Small intestine (tissue), 7 donors: Measurements from ENCODE around the gene ACO1. TPM values are rescaled to one million over a fixed set of nuclear protein-coding genes. Genes with fewer than 3 reads are reported as not detected.
A peak's percentile ranks its signal among the peaks of the same experiment; 100 is the strongest.

ENCODE experiments used
- DNase-seq, 2 donors: peaks; one replicate each; pipeline versions ENCODE4 v3.0.0 to v3.0.0-alpha.2; 2013
- FAIRE-seq: peaks from 2 replicates; lab custom pipeline; 2012; peaks lifted over from hg19 to GRCh38; lab: Jason Lieb, UNC
- H3K27ac ChIP-seq, 3 donors: one replicate each; pipeline ENCODE4 v1.5.1; 2013; ENCODE audit warnings: low read length in 2 of 3, mild to moderate bottlenecking in 2 of 3, control low read depth in 1 of 3, inconsistent platforms in 1 of 3, low read depth in 1 of 3, moderate library complexity in 1 of 3
- H3K27me3 ChIP-seq, 3 donors: one replicate each; pipeline ENCODE4 v1.6.1; 2013; ENCODE audit warnings: low read length in 3 of 3, inconsistent platforms in 1 of 3; ENCODE audit not compliant: control insufficient read depth in 3 of 3, insufficient read depth in 3 of 3
- H3K36me3 ChIP-seq, 3 donors: one replicate each; pipeline ENCODE4 v1.6.1; 2013; ENCODE audit warnings: low read length in 3 of 3, inconsistent platforms in 1 of 3, low read depth in 1 of 3, mild to moderate bottlenecking in 1 of 3, moderate library complexity in 1 of 3; ENCODE audit not compliant: control insufficient read depth in 3 of 3, insufficient read depth in 2 of 3
- H3K4me1 ChIP-seq, 3 donors: one replicate each; pipeline ENCODE4 v1.6.1; 2013; ENCODE audit warnings: low read length in 2 of 3, inconsistent platforms in 1 of 3, low read depth in 1 of 3, mild to moderate bottlenecking in 1 of 3, moderate library complexity in 1 of 3; ENCODE audit not compliant: control insufficient read depth in 3 of 3, insufficient read depth in 2 of 3
- H3K4me3 ChIP-seq, 3 donors: one replicate each; pipeline ENCODE4 v1.5.1; 2013; ENCODE audit warnings: low read length in 3 of 3, control low read depth in 1 of 3, inconsistent platforms in 1 of 3, low read depth in 1 of 3, mild to moderate bottlenecking in 1 of 3, moderate library complexity in 1 of 3
- H3K9me3 ChIP-seq, 2 donors: one replicate each; pipeline ENCODE4 v1.6.1; 2013; ENCODE audit warnings: low read depth in 1 of 2, low read length in 1 of 2; ENCODE audit not compliant: control insufficient read depth in 2 of 2, insufficient read depth in 1 of 2
- WGBS, 3 donors: extraction: QIAGEN DNeasy Blood & Tissue Kit; methylation state at CpG; one replicate each; pipeline ENCODE4 v1.1.7; 2013; 5-methylcytosine and 5-hydroxymethylcytosine counted together
- polyA plus RNA-seq, 4 donors: library from polyadenylated mRNA; stranded (reverse) in 3 of 4; unstranded in 1 of 4; fragments of 200-250 nt in 3 of 4; fragments of 120-200 nt in 1 of 4; gene quantifications; one replicate each; pipeline versions ENCODE4 v1.2.1 to v1.2.3, GENCODE V29; 2013
- donor health status: healthy with polysubstance abuse.
- donor health status: control.
- donor health status: control.
- donor health status: Bipolar disorder and iron deficiency.
- donor health status: healthy.

ACO1 gene
- polyA plus RNA-seq, 4 donors, result 27.8 to 80.2 (median 37.5) TPM

GRCh38 chr9:32376285-32376684, 8.2 kb upstream of the ACO1 start:
- Histone ChIP-seq H3K36me3 (no peaks in the 10 kb centered on the region), H3K27me3 (peaks cover 0 to 3% (median 2%) of the 10 kb centered on the region in 3 donors), H3K9me3 (no peaks in the 10 kb centered on the region), H3K27ac (no peak overlapping the region), H3K4me1 (no peaks in the 10 kb centered on the region), H3K4me3 (no peak overlapping the region)
- 34 to 67% (median 50%) methylated on average over 2 of the region's 2 CpGs for WGBS, 3 donors
- FAIRE-seq (no peak), DNase-seq (no peak)

- H3K9me3 ChIP-seq, result no peaks in the 10 kb centered on the region
- no peaks in the 10 kb centered on the region for H3K36me3 ChIP-seq
- no peak overlapping the region for H3K4me3 ChIP-seq
- DNase-seq, result peak; percentile 74 to 75
- 0% methylated on average over 3 of the region's 3 CpGs for WGBS, 3 donors
- no peak for FAIRE-seq
- H3K4me1 ChIP-seq, result peaks cover 0 to 13% (median 8%) of the 10 kb centered on the region in 3 donors
- no peak overlapping the region for H3K27ac ChIP-seq
- H3K27me3 ChIP-seq, result peaks cover 0 to 4% (median 3%) of the 10 kb centered on the region in 3 donors
Measured at GRCh38 chr9:32378496-32378895, 5.9 kb upstream of the ACO1 start.

GRCh38 chr9:32378993-32379729, 5.3 kb upstream of the ACO1 start:
- no peak for FAIRE-seq
- Histone ChIP-seq H3K36me3 (no peaks in the 10 kb centered on the region), H3K9me3 (no peaks in the 10 kb centered on the region), H3K27me3 (peaks cover 0 to 4% (median 3%) of the 10 kb centered on the region in 3 donors), H3K27ac (no peak overlapping the region), H3K4me3 (no peak overlapping the region), H3K4me1 (peaks cover 0 to 17% (median 9%) of the 10 kb centered on the region in 3 donors)
- WGBS, 3 donors, result 8 to 16% (median 9%) methylated on average over 5 of the region's 5 CpGs
- peak; percentile 82 to 87 for DNase-seq

DNA sequence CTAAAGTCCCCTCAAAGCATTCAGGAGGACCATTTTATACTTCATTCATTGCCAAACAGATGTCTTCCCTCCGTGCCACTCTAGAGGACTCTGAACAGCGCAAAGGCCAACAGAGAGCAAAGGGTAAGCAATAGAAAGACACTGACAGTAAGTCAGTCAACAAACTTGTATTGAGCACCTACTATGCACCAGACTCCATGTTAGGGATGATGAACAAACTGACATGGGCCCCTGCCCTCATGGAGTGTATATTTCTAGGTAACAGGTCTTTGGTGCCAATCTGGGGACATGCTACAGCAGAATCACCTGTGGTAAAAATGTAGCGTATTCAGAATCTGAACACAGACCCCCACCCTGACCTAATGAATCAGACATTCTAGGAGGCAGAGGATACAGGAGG, 3.5 kb upstream of the ACO1 start:
- Histone ChIP-seq H3K9me3 (no peaks in the 10 kb centered on the region), H3K4me3 (no peak overlapping the region), H3K27ac (no peak overlapping the region), H3K27me3 (peaks cover 0 to 4% (median 3%) of the 10 kb centered on the region in 3 donors), H3K36me3 (no peaks in the 10 kb centered on the region), H3K4me1 (peaks cover 2 to 21% (median 9%) of the 10 kb centered on the region in 3 donors)
- DNase-seq, result no peak
- WGBS, 3 donors, result 75 to 85% (median 77%) methylated on average over 3 of the region's 3 CpGs
- no peak for FAIRE-seq

DNA sequence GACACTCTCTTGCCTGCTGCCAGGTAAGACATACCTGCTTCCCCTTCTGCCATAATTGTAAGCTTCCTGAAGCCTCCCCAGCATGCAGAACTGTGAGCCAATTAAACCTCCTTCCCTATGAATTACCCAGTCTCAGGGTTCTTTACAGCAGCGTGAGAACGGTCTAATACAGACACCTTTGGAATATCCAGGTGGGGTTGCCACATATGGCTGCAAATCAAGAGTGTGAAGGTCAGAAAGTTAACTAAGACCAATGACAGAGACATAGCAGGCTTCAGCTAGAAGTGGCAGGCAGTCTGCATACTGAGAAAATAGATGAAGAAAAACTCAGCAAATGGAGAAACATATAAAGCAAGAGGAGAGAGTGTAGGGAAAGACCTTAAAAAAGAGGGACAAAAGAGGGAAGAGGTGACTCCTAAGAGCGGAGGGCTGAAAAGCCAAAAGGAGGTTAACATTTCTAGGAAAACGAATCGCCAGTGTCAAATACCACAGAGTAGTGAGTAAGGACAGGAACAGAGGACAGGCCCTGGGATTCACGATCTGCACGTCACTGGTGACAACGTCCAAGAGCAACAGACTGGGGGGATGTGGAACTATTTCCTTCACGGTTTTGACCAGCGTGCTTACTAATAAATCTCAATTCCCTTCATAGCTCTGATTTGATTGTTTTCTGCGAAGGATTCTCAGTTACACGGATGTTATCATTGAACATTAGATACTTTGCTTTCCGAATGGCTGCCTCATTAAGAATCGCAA, 1.7 kb upstream of the ACO1 start:
- whole genome bisulfite sequencing, 3 donors, result 70 to 77% (median 76%) methylated on average over 14 of the region's 14 CpGs
- Histone ChIP-seq H3K27me3 (peaks cover 0 to 4% (median 0%) of the 10 kb centered on the region in 3 donors), H3K27ac (peak overlapping the region in 1 of 3 donors; percentile 54), H3K4me3 (no peak overlapping the region), H3K36me3 (no peaks in the 10 kb centered on the region), H3K4me1 (peaks cover 2 to 22% (median 9%) of the 10 kb centered on the region in 3 donors), H3K9me3 (no peaks in the 10 kb centered on the region)
- FAIRE-seq, result no peak
- DNase-seq, result peak; percentile 22 to 59

DNA sequence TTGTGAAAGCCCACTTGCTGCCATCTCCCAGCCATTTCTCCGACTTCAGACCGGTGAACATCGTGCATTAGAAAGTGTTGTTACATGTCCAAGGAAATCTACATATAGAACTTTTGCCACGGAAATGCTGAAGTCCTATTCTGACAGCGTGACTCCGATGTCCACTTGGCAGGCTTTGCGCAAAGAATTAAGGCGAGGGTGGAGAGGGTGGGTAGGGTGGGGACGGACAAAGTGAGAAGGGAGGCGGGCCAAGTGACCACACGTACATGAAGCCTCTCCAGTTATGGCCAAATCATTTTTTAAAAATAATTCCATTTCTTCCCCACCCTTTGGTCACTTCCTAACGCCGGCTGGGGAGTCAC, 460 bp upstream of the ACO1 start:
- WGBS, 3 donors, result 1 to 2% (median 1%) methylated on average over 13 of the region's 13 CpGs
- Histone ChIP-seq H3K27me3 (peaks cover 0 to 4% (median 0%) of the 10 kb centered on the region in 3 donors), H3K4me1 (peaks cover 2 to 22% (median 9%) of the 10 kb centered on the region in 3 donors), H3K4me3 (peak overlapping the region; percentile 8 to 90 (median 61)), H3K27ac (peak overlapping the region; percentile 75 to 89 (median 86)), H3K9me3 (no peaks in the 10 kb centered on the region), H3K36me3 (peaks cover 0 to 4% (median 3%) of the 10 kb centered on the region in 3 donors)
- FAIRE-seq (no peak), DNase-seq (peak in 1 of 2 donors; percentile 76)

GRCh38 chr9:32385152-32385884, 875 bp downstream of the ACO1 start:
- Histone ChIP-seq H3K36me3 (peaks cover 0 to 9% (median 4%) of the 10 kb centered on the region in 3 donors), H3K4me3 (peak overlapping the region; percentile 42 to 90 (median 81)), H3K27me3 (peaks cover 0 to 4% (median 0%) of the 10 kb centered on the region in 3 donors), H3K9me3 (no peaks in the 10 kb centered on the region), H3K27ac (peak overlapping the region; percentile 80 to 93 (median 84)), H3K4me1 (peaks cover 2 to 22% (median 9%) of the 10 kb centered on the region in 3 donors)
- DNase-seq (no peak), FAIRE-seq (no peak)
- WGBS, 3 donors, result 44 to 52% (median 51%) methylated on average over 2 of the region's 2 CpGs

- peaks cover 0 to 9% (median 4%) of the 10 kb centered on the region in 3 donors for H3K36me3 ChIP-seq
- no peak for FAIRE-seq
- 55 to 73% (median 58%) methylated on average over 3 of the region's 3 CpGs for WGBS, 3 donors
- H3K9me3 ChIP-seq, result no peaks in the 10 kb centered on the region
- peaks cover 0 to 4% (median 0%) of the 10 kb centered on the region in 3 donors for H3K27me3 ChIP-seq
- peak overlapping the region in 2 of 3 donors; percentile 12 to 81 for H3K4me3 ChIP-seq
- no peak for DNase-seq
- no peak overlapping the region for H3K27ac ChIP-seq
- H3K4me1 ChIP-seq, result peaks cover 2 to 22% (median 9%) of the 10 kb centered on the region in 3 donors
Measured at GRCh38 chr9:32385885-32386283, 1.4 kb downstream of the ACO1 start.
